Kidney (tissue), 14 donors: Measurements from ENCODE around the gene CARS1. TPM values are rescaled to one million over a fixed set of nuclear protein-coding genes. Genes with fewer than 3 reads are reported as not detected.

Source experiments
- DNase-seq, 5 donors: peaks; one replicate each; pipeline ENCODE4 v3.0.0-alpha.2; 2013 to 2020
- FAIRE-seq: peaks from 2 replicates; lab custom pipeline; 2012; peaks lifted over from hg19 to GRCh38; lab: Jason Lieb, UNC
- H3K27ac ChIP-seq, 2 donors: one replicate each; pipeline ENCODE4 v1.7.0; 2013; ENCODE audit warnings: low read depth in 2 of 2, low read length in 2 of 2, inconsistent platforms in 1 of 2
- H3K27me3 ChIP-seq: one replicate; pipeline ENCODE4 v1.7.1; 2013; ENCODE audit warnings: low read length, inconsistent platforms; ENCODE audit not compliant: control insufficient read depth, insufficient read depth
- H3K36me3 ChIP-seq, 3 donors: one replicate each; pipeline versions ENCODE4 v1.7.0 to v1.7.1; 2013; ENCODE audit warnings: low read length in 3 of 3, control low read depth in 1 of 3, inconsistent platforms in 1 of 3; ENCODE audit not compliant: insufficient read depth in 3 of 3, control insufficient read depth in 2 of 3
- H3K4me1 ChIP-seq, 3 donors: one replicate each; pipeline versions ENCODE4 v1.7.0 to v1.7.1; 2013; ENCODE audit warnings: low read length in 3 of 3, inconsistent platforms in 1 of 3, low read depth in 1 of 3; ENCODE audit not compliant: control insufficient read depth in 2 of 3, insufficient read depth in 2 of 3
- H3K4me3 ChIP-seq, 3 donors: one replicate each; pipeline versions ENCODE4 v1.7.0 to v1.8.1; 2013; ENCODE audit warnings: low read length in 3 of 3, control low read depth in 1 of 3, inconsistent platforms in 1 of 3
- H3K9ac ChIP-seq, 3 donors: one replicate each; pipeline versions ENCODE4 v1.7.0 to v1.7.1; 2013; ENCODE audit warnings: low read length in 3 of 3, control low read depth in 1 of 3, inconsistent platforms in 1 of 3
- H3K9me3 ChIP-seq, 3 donors: one replicate each; pipeline versions ENCODE4 v1.7.0 to v1.7.1; 2013; ENCODE audit warnings: low read length in 3 of 3, control low read depth in 1 of 3, inconsistent platforms in 1 of 3; ENCODE audit not compliant: control insufficient read depth in 2 of 3, insufficient read depth in 1 of 3
- intact Hi-C: fragments of 100-400 bp; cut with DNase I; formaldehyde crosslinking; loops from one replicate; pipeline ENCODE4 v1.11.1; 2022
- polyA plus RNA-seq: library from polyadenylated mRNA; stranded (reverse); fragments of 350-450 nt; fragmentation: Illumina TruSeq; extraction: RNeasy Lipid Tissue Mini Kit (QIAGEN cat#74804); gene quantifications from one replicate; pipeline ENCODE4 v1.2.3, GENCODE V29; 2014; ENCODE audit warnings: low read depth, low replicate concordance; ENCODE audit not compliant: insufficient read depth
- total RNA-seq: library from RNA; stranded (reverse); fragmentation: NEBNext Ultra II Directional; extraction: Animal tissue kit (Norgen Biotek cat#: 25700); gene quantifications from one replicate; pipeline ENCODE4 v1.2.1, GENCODE V29; 2021
- TF ChIP-seq, protein P1 (sequence below): IDR thresholded peaks from 3 replicates; pipeline ENCODE4 v1.5.1; 2012; ENCODE audit warnings: mild to moderate bottlenecking, moderate library complexity, borderline replicate concordance; ENCODE audit not compliant: insufficient read depth; ENCODE audit errors: extremely low read depth
- donor health status: control.
- donor health status: control.
- donor health status: control.
- donor health status: control.
- donor health status: control.
- donor health status: DM: yes; HTN: yes; CAD: no.
- donor health status: Normal renal cell carcinoma (clear cell type).

CARS1 gene
- total and polyA plus RNA-seq, 2 donors from 2014 or later, result 26.5 to 49.5 TPM

- Histone ChIP-seq H3K4me3 (no peak overlapping the region), H3K36me3 (peaks cover 0 to 4% (median 0%) of the 10 kb centered on the region in 3 donors), H3K4me1 (peaks cover 0 to 22% (median 15%) of the 10 kb centered on the region in 3 donors), H3K27me3 (no peaks in the 10 kb centered on the region), H3K9me3 (no peaks in the 10 kb centered on the region), H3K9ac (no peak overlapping the region), H3K27ac (no peak overlapping the region)
- intact Hi-C loops, result no loop called here
- no peak for FAIRE-seq
- peak in 1 of 5 donors; percentile 75 for DNase-seq
- TF ChIP-seq, protein P1, sequence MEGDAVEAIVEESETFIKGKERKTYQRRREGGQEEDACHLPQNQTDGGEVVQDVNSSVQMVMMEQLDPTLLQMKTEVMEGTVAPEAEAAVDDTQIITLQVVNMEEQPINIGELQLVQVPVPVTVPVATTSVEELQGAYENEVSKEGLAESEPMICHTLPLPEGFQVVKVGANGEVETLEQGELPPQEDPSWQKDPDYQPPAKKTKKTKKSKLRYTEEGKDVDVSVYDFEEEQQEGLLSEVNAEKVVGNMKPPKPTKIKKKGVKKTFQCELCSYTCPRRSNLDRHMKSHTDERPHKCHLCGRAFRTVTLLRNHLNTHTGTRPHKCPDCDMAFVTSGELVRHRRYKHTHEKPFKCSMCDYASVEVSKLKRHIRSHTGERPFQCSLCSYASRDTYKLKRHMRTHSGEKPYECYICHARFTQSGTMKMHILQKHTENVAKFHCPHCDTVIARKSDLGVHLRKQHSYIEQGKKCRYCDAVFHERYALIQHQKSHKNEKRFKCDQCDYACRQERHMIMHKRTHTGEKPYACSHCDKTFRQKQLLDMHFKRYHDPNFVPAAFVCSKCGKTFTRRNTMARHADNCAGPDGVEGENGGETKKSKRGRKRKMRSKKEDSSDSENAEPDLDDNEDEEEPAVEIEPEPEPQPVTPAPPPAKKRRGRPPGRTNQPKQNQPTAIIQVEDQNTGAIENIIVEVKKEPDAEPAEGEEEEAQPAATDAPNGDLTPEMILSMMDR, result no peak
These were observed 9.6 kb downstream of the CARS1 start for GRCh38 chr11:3047637-3048036.

GRCh38 chr11:3046641-3047040 lies 10.6 kb downstream of the CARS1 start:
- Histone ChIP-seq H3K27me3 (no peaks in the 10 kb centered on the region), H3K27ac (no peak overlapping the region), H3K4me3 (no peak overlapping the region), H3K4me1 (peaks cover 0 to 29% (median 23%) of the 10 kb centered on the region in 3 donors), H3K9me3 (no peaks in the 10 kb centered on the region), H3K9ac (no peak overlapping the region), H3K36me3 (peaks cover 0 to 4% (median 0%) of the 10 kb centered on the region in 3 donors)
- TF ChIP-seq, protein P1, result no peak
- FAIRE-seq (no peak), DNase-seq (no peak)
- intact Hi-C loops, result no loop called here

GRCh38 chr11:3046190-3046589 lies 11.0 kb downstream of the CARS1 start:
- no peak overlapping the region for H3K9ac ChIP-seq
- intact Hi-C loops, result no loop called here
- no peak for FAIRE-seq
- peak in 1 of 5 donors; percentile 60 for DNase-seq
- peaks cover 0 to 31% (median 23%) of the 10 kb centered on the region in 3 donors for H3K4me1 ChIP-seq
- H3K9me3 ChIP-seq, result no peaks in the 10 kb centered on the region
- H3K4me3 ChIP-seq, result no peak overlapping the region
- TF ChIP-seq, protein P1, result no peak
- H3K27me3 ChIP-seq, result no peaks in the 10 kb centered on the region
- no peak overlapping the region for H3K27ac ChIP-seq
- peaks cover 0 to 4% (median 0%) of the 10 kb centered on the region in 3 donors for H3K36me3 ChIP-seq

DNA sequence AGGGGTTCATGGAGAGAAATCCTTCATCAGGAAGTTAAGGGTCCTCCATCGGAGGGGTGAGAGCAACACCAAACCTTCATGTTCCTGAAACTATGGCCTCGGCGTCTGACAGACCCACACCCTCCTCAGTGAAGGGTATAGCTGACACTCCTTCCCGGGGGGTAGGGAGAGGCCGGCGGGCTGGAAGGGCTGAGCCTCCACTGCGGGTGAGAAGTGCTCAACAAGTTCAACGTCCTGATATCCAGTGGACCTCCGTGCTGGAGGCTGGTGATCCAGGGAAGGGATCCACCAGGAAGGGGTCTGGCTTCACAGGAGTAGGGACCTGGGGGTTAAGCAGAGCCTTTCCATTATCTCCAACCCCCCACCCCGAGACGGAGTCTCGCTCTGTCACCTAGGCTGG lies 12.3 kb downstream of the CARS1 start:
- TF ChIP-seq, protein P1, result no peak
- Histone ChIP-seq H3K4me1 (peaks cover 0 to 31% (median 23%) of the 10 kb centered on the region in 3 donors), H3K9ac (no peak overlapping the region), H3K36me3 (peaks cover under 1 to 4% (median 2%) of the 10 kb centered on the region in 3 donors), H3K27ac (no peak overlapping the region), H3K9me3 (no peaks in the 10 kb centered on the region), H3K27me3 (no peaks in the 10 kb centered on the region), H3K4me3 (no peak overlapping the region)
- intact Hi-C loops, result no loop called here
- DNase-seq (peak in 1 of 5 donors; percentile 40), FAIRE-seq (no peak)
